Neural progenitor cell (in vitro differentiated cells): ENCODE data around the gene FAM163A. TPM values are rescaled to one million over a fixed set of nuclear protein-coding genes. Genes with fewer than 3 reads are reported as not detected.

Source experiments
- DNase-seq: peaks from one replicate; pipeline ENCODE4 v3.0.0-alpha.2; 2016; ENCODE audit warnings: low spot score
- H2AFZ ChIP-seq: fragments of 200-600 bp; sonication (generic); replicated peaks from 2 replicates; pipeline ENCODE4 v1.6.1; 2016; ENCODE audit warnings: antibody characterized with exemption
- H3F3A ChIP-seq: fragments of 200-600 bp; sonication (generic); 2 replicates; pipeline ENCODE4 v1.6.1; 2016; ENCODE audit warnings: antibody characterized with exemption, low read depth
- H3K27ac ChIP-seq: fragments of 200-600 bp; sonication (generic); 2 replicates; pipeline ENCODE4 v1.5.1; 2016; ENCODE audit warnings: mild to moderate bottlenecking
- H3K27me3 ChIP-seq: fragments of 200-600 bp; sonication (generic); 2 replicates; pipeline ENCODE4 v1.6.1; 2016; ENCODE audit warnings: mild to moderate bottlenecking, moderate library complexity
- H3K36me3 ChIP-seq: fragments of 200-600 bp; sonication (generic); 2 replicates; pipeline ENCODE4 v1.5.1; 2016
- H3K4me1 ChIP-seq: fragments of 200-600 bp; sonication (generic); 2 replicates; pipeline ENCODE4 v1.6.1; 2016; ENCODE audit warnings: mixed run types
- H3K4me2 ChIP-seq: fragments of 200-600 bp; sonication (generic); 2 replicates; pipeline ENCODE4 v1.6.1; 2016
- H3K4me3 ChIP-seq: fragments of 200-600 bp; sonication (generic); 2 replicates; pipeline ENCODE4 v1.5.1; 2016
- H3K79me2 ChIP-seq: fragments of 200-600 bp; sonication (generic); 2 replicates; pipeline ENCODE4 v1.6.1; 2016; ENCODE audit warnings: low read depth
- H3K9ac ChIP-seq: fragments of 200-600 bp; sonication (generic); 2 replicates; pipeline ENCODE4 v1.6.1; 2016
- H3K9me3 ChIP-seq: fragments of 200-600 bp; sonication (generic); 2 replicates; pipeline ENCODE4 v1.5.1; 2016; ENCODE audit warnings: low read depth
- H4K20me1 ChIP-seq: fragments of 200-600 bp; sonication (generic); 2 replicates; pipeline ENCODE4 v1.6.1; 2016; ENCODE audit warnings: low read depth
- H3K27ac Mint-ChIP-seq: 3 replicates; pipeline ENCODE4 v1.8.0; 2021; ENCODE audit warnings: mixed read lengths
- H3K27me3 Mint-ChIP-seq: 2 replicates; pipeline ENCODE4 v1.8.0; 2022; ENCODE audit warnings: low read depth, mild to moderate bottlenecking, inconsistent platforms, moderate library complexity, mixed read lengths; ENCODE audit not compliant: insufficient read depth
- H3K36me3 Mint-ChIP-seq: 3 replicates; pipeline ENCODE4 v1.8.0; 2021; ENCODE audit warnings: mixed read lengths
- H3K4me1 Mint-ChIP-seq: 3 replicates; pipeline ENCODE4 v1.8.0; 2021; ENCODE audit warnings: mixed read lengths
- H3K4me3 Mint-ChIP-seq: 3 replicates; pipeline ENCODE4 v1.8.0; 2021; ENCODE audit warnings: mild to moderate bottlenecking, moderate library complexity, mixed read lengths
- H3K9me3 Mint-ChIP-seq: 3 replicates; pipeline ENCODE4 v1.8.0; 2020; ENCODE audit warnings: mixed read lengths
- CTCF ChIP-seq: fragments of 200-600 bp; sonication (generic); IDR thresholded peaks from 2 replicates; pipeline ENCODE4 v1.5.1; 2017; ENCODE audit warnings: antibody characterized with exemption, mild to moderate bottlenecking
- EZH2 ChIP-seq: fragments of 200-600 bp; sonication (generic); IDR thresholded peaks from 2 replicates; pipeline ENCODE4 v1.6.1; 2017; ENCODE audit warnings: antibody characterized with exemption, mild to moderate bottlenecking, moderate library complexity
- EZH2phosphoT487 ChIP-seq: fragments of 200-600 bp; sonication (generic); IDR thresholded peaks from 2 replicates; pipeline ENCODE4 v1.6.1; 2017; ENCODE audit warnings: antibody characterized with exemption
- total RNA-seq: library from RNA; depleted of rRNA; stranded (reverse); fragments of >200 nt; gene quantifications from 2 replicates; pipeline ENCODE4 v1.2.3, GENCODE V29; 2015; ENCODE audit warnings: low replicate concordance

Gene FAM163A
- total RNA-seq, 1 donor from 2014 or later = 0.11 TPM

GRCh38 chr1:179794146-179794545 is 51.1 kb downstream of the FAM163A start:
- H3K9ac ChIP-seq = no peak overlapping the region
- Mint-ChIP-seq H3K27ac (no peak overlapping the region), H3K9me3 (no peaks in the 10 kb centered on the region)

GRCh38 chr1:179794669-179795068 is 51.6 kb downstream of the FAM163A start:
- Mint-ChIP-seq H3K27me3 (peaks cover 4% of the 10 kb centered on the region), H3K36me3 (no peaks in the 10 kb centered on the region), H3K4me3 (no peak overlapping the region), H3K27ac (no peak overlapping the region), H3K9me3 (no peaks in the 10 kb centered on the region), H3K4me1 (no peaks in the 10 kb centered on the region)
- H3K9me3 ChIP-seq = no peaks in the 10 kb centered on the region
- H3K27me3 ChIP-seq = no peaks in the 10 kb centered on the region
- no peak overlapping the region for H3K4me2 ChIP-seq
- no peak overlapping the region for H3K27ac ChIP-seq
- H3K79me2 ChIP-seq = no peaks in the 10 kb centered on the region
- H3F3A ChIP-seq = no peaks in the 10 kb centered on the region
- H3K4me1 ChIP-seq = no peaks in the 10 kb centered on the region
- no peak for DNase-seq
- no peak overlapping the region for H2AFZ ChIP-seq
- no peaks in the 10 kb centered on the region for H4K20me1 ChIP-seq
- H3K4me3 ChIP-seq = no peak overlapping the region
- H3K36me3 ChIP-seq = no peaks in the 10 kb centered on the region
- TF ChIP-seq EZH2 = no peak
- TF ChIP-seq CTCF = no peak
- no peak for TF ChIP-seq EZH2phosphoT487
- H3K9ac ChIP-seq = no peak overlapping the region

More at GRCh38 chr1:179794146-179794545, 51.1 kb downstream of the FAM163A start:
- H3K9me3 ChIP-seq = no peaks in the 10 kb centered on the region
- no peak overlapping the region for H3K4me3 Mint-ChIP-seq
- H3K4me1 Mint-ChIP-seq = no peaks in the 10 kb centered on the region
- H3K27ac ChIP-seq = no peak overlapping the region
- H3F3A ChIP-seq = no peaks in the 10 kb centered on the region
- DNase-seq = no peak
- H3K36me3 Mint-ChIP-seq = no peaks in the 10 kb centered on the region
- H3K4me3 ChIP-seq = no peak overlapping the region
- H3K4me2 ChIP-seq = no peak overlapping the region
- TF ChIP-seq EZH2 (no peak), CTCF (no peak), EZH2phosphoT487 (no peak)
- H4K20me1 ChIP-seq = no peaks in the 10 kb centered on the region
- no peaks in the 10 kb centered on the region for H3K27me3 ChIP-seq
- H3K27me3 Mint-ChIP-seq = peaks cover 4% of the 10 kb centered on the region
- no peaks in the 10 kb centered on the region for H3K79me2 ChIP-seq
- no peak overlapping the region for H2AFZ ChIP-seq
- no peaks in the 10 kb centered on the region for H3K36me3 ChIP-seq
- no peaks in the 10 kb centered on the region for H3K4me1 ChIP-seq

GRCh38 chr1:179798213-179798863 is 55.2 kb downstream of the FAM163A start:
- Histone ChIP-seq H3K9me3 (no peaks in the 10 kb centered on the region), H3K27me3 (no peaks in the 10 kb centered on the region), H3F3A (no peaks in the 10 kb centered on the region), H4K20me1 (no peaks in the 10 kb centered on the region), H3K4me2 (no peak overlapping the region), H3K9ac (no peak overlapping the region), H3K4me3 (no peak overlapping the region), H3K27ac (no peak overlapping the region), H3K79me2 (no peaks in the 10 kb centered on the region), H3K4me1 (no peaks in the 10 kb centered on the region), H3K36me3 (no peaks in the 10 kb centered on the region), H2AFZ (no peak overlapping the region)
- TF ChIP-seq EZH2phosphoT487 (no peak), EZH2 (no peak), CTCF (no peak)
- no peaks in the 10 kb centered on the region for H3K36me3 Mint-ChIP-seq
- no peak for DNase-seq
- no peak overlapping the region for H3K4me3 Mint-ChIP-seq
- no peaks in the 10 kb centered on the region for H3K9me3 Mint-ChIP-seq
- H3K27me3 Mint-ChIP-seq = peaks cover 4% of the 10 kb centered on the region
- H3K4me1 Mint-ChIP-seq = no peaks in the 10 kb centered on the region
- no peak overlapping the region for H3K27ac Mint-ChIP-seq
